ENCODE measurements around the gene DLG2.

DNA sequence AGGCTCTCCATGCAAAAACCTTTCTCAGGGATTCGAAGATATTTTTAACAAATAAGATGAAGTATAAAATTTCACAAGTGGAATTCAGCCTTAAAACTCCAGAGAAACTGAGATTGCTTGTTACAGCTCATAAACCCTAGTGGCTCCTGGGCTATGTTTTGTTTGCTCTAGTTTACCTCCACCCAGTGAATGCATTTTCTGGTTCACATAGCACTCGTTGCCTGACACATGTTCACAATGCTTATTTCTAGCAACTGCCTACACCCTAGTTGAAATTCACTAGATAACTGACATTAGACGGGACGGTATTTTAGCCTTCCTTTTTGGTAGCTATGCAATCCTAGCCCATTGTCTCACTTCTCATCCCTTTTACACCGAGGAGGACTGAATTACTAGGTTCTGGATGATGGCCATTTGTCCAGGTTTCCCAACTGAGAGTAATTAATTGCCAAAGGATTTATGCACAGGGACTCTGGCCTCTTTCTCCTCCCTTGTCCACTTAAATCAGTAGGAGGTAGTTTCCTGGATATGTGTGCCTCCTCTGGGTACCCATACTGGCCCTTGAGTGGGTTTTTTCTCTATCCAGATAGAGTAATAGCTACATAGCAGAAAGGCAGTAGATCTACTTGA lies 951.6 kb downstream of the DLG2 start:
- TF ChIP-seq CTCF (IDR thresholded peaks at IDR 0.05), result no peak
- no peak for TF ChIP-seq POLR2A (IDR thresholded peaks at IDR 0.05)
